HepG2 (cell line): ENCODE measurements around the gene DDX28. TPM values are rescaled to one million over a fixed set of nuclear protein-coding genes. Genes with fewer than 3 reads are reported as not detected.

Experiments
- ATAC-seq: fragments of 200-7000 bp; cut with Tn5 transposase; 3 replicates; pipeline ENCODE4 v1.9.1; 2020; ENCODE audit warnings: mild to moderate bottlenecking, moderate library complexity
- BruUV-seq: library from RNA; stranded (reverse); fragments of 400-500 nt; replicated peaks from 2 replicates; lab custom pipeline; 2021; lab: Mats Ljungman, UMichigan
- CTCF ChIA-PET: fragments of 300-600 bp; formaldehyde crosslinking; extraction: SDS; loops from one replicate; lab custom pipeline; 2021; ENCODE audit warnings: low total read pairs, inconsistent platforms, low intra/inter-chr PET ratio; lab: Yijun Ruan, JAX
- POLR2A ChIA-PET: fragments of 350-600 bp; sonication (Branson Sonifier 250); formaldehyde crosslinking; loops from one replicate; lab custom pipeline; 2020; ENCODE audit warnings: antibody characterized with exemption, inconsistent platforms; lab: Yijun Ruan, JAX
- DNase-seq: peaks from one replicate; pipeline ENCODE4 v3.0.0-alpha.2; 2015; ENCODE audit warnings: low spot score
- FAIRE-seq: peaks from 3 replicates; lab custom pipeline; 2011; peaks lifted over from hg19 to GRCh38; lab: Jason Lieb, UNC
- H2AFZ ChIP-seq: one replicate; pipeline ENCODE4 v1.6.1; 2011; ENCODE audit warnings: low read length, inconsistent platforms
- H3K27ac ChIP-seq: fragments of 300-600 bp; 3 replicates; pipeline ENCODE4 v1.8.0; 2011; ENCODE audit warnings: mixed run types, mild to moderate bottlenecking, mixed read lengths, low read length, inconsistent platforms; ENCODE audit not compliant: insufficient read depth; ENCODE audit errors: extremely low read length
- H3K27me3 ChIP-seq, 2 experiments: fragments of 200-600 bp in 1 of 2; 2 replicates in 1 of 2; 3 replicates in 1 of 2; pipeline versions ENCODE4 v1.6.0 to v1.8.0; 2011; ENCODE audit warnings: low read length in 2 of 2, mild to moderate bottlenecking in 2 of 2, moderate library complexity in 2 of 2, inconsistent platforms in 1 of 2; ENCODE audit not compliant: insufficient read depth in 2 of 2, control insufficient read depth in 1 of 2
- H3K36me3 ChIP-seq, 2 experiments: fragments of 200-600 bp in 1 of 2; replicated peaks in 1 of 2; 2 replicates in 1 of 2; 3 replicates in 1 of 2; pipeline versions ENCODE4 v1.5.1 to v1.8.0; 2011; ENCODE audit warnings: low read length in 2 of 2, inconsistent platforms in 1 of 2; ENCODE audit not compliant: insufficient read depth in 2 of 2, control insufficient read depth in 1 of 2
- H3K4me1 ChIP-seq: 2 replicates; pipeline ENCODE4 v1.5.1; 2012; ENCODE audit warnings: low read length, inconsistent platforms; ENCODE audit not compliant: insufficient read depth
- H3K4me2 ChIP-seq: 2 replicates; pipeline ENCODE4 v1.6.0; 2011; ENCODE audit warnings: low read depth, low read length, inconsistent platforms
- H3K4me3 ChIP-seq, 3 experiments: fragments of 200-600 bp in 1 of 3; sonication (generic), shearing (Covaris generic) in 1 of 3; replicated peaks in 1 of 3; 2 replicates each; pipeline ENCODE4 v1.5.1; 2011 to 2016; ENCODE audit warnings: low read length in 3 of 3, inconsistent platforms in 2 of 3, low read depth in 2 of 3, mild to moderate bottlenecking in 2 of 3, control low read depth in 1 of 3, mixed read lengths in 1 of 3; ENCODE audit not compliant: insufficient read depth in 1 of 3
- H3K79me2 ChIP-seq: one replicate; pipeline ENCODE4 v1.6.1; 2011; ENCODE audit warnings: low read length, inconsistent platforms; ENCODE audit not compliant: insufficient read depth
- H3K9ac ChIP-seq: 2 replicates; pipeline ENCODE4 v1.6.0; 2011; ENCODE audit warnings: mild to moderate bottlenecking, low read depth, low read length, inconsistent platforms; ENCODE audit not compliant: insufficient read depth
- H3K9me3 ChIP-seq: 2 replicates; pipeline ENCODE4 v1.5.1; 2012; ENCODE audit warnings: mild to moderate bottlenecking, low read length
- H4K20me1 ChIP-seq: 2 replicates; pipeline ENCODE4 v1.6.0; 2011; ENCODE audit warnings: inconsistent platforms, mild to moderate bottlenecking, low read length, moderate library complexity; ENCODE audit not compliant: insufficient read depth
- ATAD3A ChIP-seq: sonication (generic); formaldehyde crosslinking; IDR thresholded peaks from 2 replicates; pipeline ENCODE4 v1.4.0; 2020; ENCODE audit warnings: missing genetic modification reagents
- GABPA ChIP-seq, 2 experiments: IDR thresholded peaks; 2 replicates each; pipeline ENCODE4 v1.6.1; 2011 to 2016; ENCODE audit warnings: low read depth in 2 of 2, low read length in 1 of 2, missing biosample characterization in 1 of 2, missing genetic modification characterization in 1 of 2
- HOXA9 ChIP-seq: sonication (generic); formaldehyde crosslinking; IDR thresholded peaks from 2 replicates; pipeline ENCODE4 v1.8.1; 2022; ENCODE audit warnings: missing genetic modification reagents, mild to moderate bottlenecking, moderate library complexity, borderline replicate concordance
- KDM3A ChIP-seq: IDR thresholded peaks from 2 replicates; pipeline ENCODE4 v1.6.1; 2018; ENCODE audit warnings: low read depth, missing compliant biosample characterization
- KDM6A ChIP-seq: IDR thresholded peaks from 2 replicates; pipeline ENCODE4 v1.6.1; 2016; ENCODE audit warnings: low read depth
- NBN ChIP-seq: fragments of 450-650 bp; conservative IDR thresholded peaks from 2 replicates; pipeline ENCODE4 v1.6.1; 2017
- NR2F1 ChIP-seq, 2 experiments: fragments of 450-650 bp in 1 of 2; formaldehyde crosslinking in 1 of 2; IDR thresholded peaks; 2 replicates each; pipeline versions ENCODE4 v1.5.0 to v1.6.1; 2016 to 2020; ENCODE audit warnings: mild to moderate bottlenecking in 1 of 2, missing compliant biosample characterization in 1 of 2, missing genetic modification reagents in 1 of 2, moderate library complexity in 1 of 2
- PBX3 ChIP-seq: sonication (generic); formaldehyde crosslinking; IDR thresholded peaks from 2 replicates; pipeline ENCODE4 v1.8.1; 2023; ENCODE audit warnings: missing genetic modification reagents, inconsistent platforms, borderline replicate concordance
- RAD51 ChIP-seq: fragments of 450-650 bp; IDR thresholded peaks from 2 replicates; pipeline ENCODE4 v1.6.1; 2016; ENCODE audit warnings: borderline replicate concordance
- WGBS: methylation state at CpG from one replicate; pipeline ENCODE4 v1.1.6; 2017; ENCODE audit warnings: low lambda C conversion rate; 5-methylcytosine and 5-hydroxymethylcytosine counted together
- in situ Hi-C: cut with HindIII; loops from 2 replicates; pipeline ENCODE4 v1.10.0; 2017; ENCODE audit warnings: low pct_unique_long_range_greater_than_20kb; ENCODE audit not compliant: extremely low pct_ligation_motif_present
- intact Hi-C: fragments of 100-400 bp; cut with micrococcal nuclease; formaldehyde crosslinking; loops from one replicate; pipeline ENCODE4 v1.10.0; 2022; ENCODE audit not compliant: unreplicated experiment
- polyA plus RNA-seq, 8 experiments: library from polyadenylated mRNA; depleted of rRNA in 3 of 8; stranded (reverse) in 7 of 8; unstranded in 1 of 8; fragments of >200 nt; fragmentation: Illumina TruSeq in 4 of 8; extraction: Trizol in 4 of 8; gene quantifications; 2 replicates each; pipeline versions ENCODE4 v1.2.1 to v1.2.3, GENCODE V29; 2011 to 2016; ENCODE audit warnings: low read depth in 4 of 8, missing spikeins in 1 of 8, mixed read lengths in 1 of 8; ENCODE audit not compliant: insufficient read depth in 1 of 8
- total RNA-seq, 5 experiments: library from RNA; depleted of rRNA; stranded (reverse); fragments of >200 nt; fragmentation: Illumina TruSeq; extraction: Trizol; gene quantifications; 2 replicates each; pipeline ENCODE4 v1.2.3, GENCODE V29; 2016; ENCODE audit warnings: low read depth in 1 of 5
- TF ChIP-seq, protein P1 (sequence below): IDR thresholded peaks from 2 replicates; pipeline ENCODE4 v1.6.1; 2012; ENCODE audit warnings: low read length, improper control_type of control experiment
- TF ChIP-seq, protein P2 (sequence below): sonication (generic); formaldehyde crosslinking; IDR thresholded peaks from 2 replicates; pipeline ENCODE4 v1.4.0; 2020; ENCODE audit warnings: missing genetic modification reagents, mild to moderate bottlenecking, borderline replicate concordance
- TF ChIP-seq, protein P3 (sequence below): sonication (generic); formaldehyde crosslinking; IDR thresholded peaks from 2 replicates; pipeline ENCODE4 v1.4.0; 2020; ENCODE audit warnings: low read depth, missing genetic modification reagents

The DDX28 gene
- total and polyA plus RNA-seq, 2 of the 13 experiments (the other 11 are each of a cell fraction or from before 2014, with no cell fraction given): 14.1 to 16.4 TPM

- TF ChIP-seq, protein P1, sequence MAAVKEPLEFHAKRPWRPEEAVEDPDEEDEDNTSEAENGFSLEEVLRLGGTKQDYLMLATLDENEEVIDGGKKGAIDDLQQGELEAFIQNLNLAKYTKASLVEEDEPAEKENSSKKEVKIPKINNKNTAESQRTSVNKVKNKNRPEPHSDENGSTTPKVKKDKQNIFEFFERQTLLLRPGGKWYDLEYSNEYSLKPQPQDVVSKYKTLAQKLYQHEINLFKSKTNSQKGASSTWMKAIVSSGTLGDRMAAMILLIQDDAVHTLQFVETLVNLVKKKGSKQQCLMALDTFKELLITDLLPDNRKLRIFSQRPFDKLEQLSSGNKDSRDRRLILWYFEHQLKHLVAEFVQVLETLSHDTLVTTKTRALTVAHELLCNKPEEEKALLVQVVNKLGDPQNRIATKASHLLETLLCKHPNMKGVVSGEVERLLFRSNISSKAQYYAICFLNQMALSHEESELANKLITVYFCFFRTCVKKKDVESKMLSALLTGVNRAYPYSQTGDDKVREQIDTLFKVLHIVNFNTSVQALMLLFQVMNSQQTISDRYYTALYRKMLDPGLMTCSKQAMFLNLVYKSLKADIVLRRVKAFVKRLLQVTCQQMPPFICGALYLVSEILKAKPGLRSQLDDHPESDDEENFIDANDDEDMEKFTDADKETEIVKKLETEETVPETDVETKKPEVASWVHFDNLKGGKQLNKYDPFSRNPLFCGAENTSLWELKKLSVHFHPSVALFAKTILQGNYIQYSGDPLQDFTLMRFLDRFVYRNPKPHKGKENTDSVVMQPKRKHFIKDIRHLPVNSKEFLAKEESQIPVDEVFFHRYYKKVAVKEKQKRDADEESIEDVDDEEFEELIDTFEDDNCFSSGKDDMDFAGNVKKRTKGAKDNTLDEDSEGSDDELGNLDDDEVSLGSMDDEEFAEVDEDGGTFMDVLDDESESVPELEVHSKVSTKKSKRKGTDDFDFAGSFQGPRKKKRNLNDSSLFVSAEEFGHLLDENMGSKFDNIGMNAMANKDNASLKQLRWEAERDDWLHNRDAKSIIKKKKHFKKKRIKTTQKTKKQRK: no peak
- TF ChIP-seq KDM3A: no peak
- no peak for TF ChIP-seq GABPA (IDR thresholded peaks at IDR 0.05; ENCODE audit: low read depth, low read length)
- no peak for TF ChIP-seq GABPA (CRISPR knock-in tag; IDR thresholded peaks at IDR 0.05; ENCODE audit: low read depth)
- TF ChIP-seq, protein P2, sequence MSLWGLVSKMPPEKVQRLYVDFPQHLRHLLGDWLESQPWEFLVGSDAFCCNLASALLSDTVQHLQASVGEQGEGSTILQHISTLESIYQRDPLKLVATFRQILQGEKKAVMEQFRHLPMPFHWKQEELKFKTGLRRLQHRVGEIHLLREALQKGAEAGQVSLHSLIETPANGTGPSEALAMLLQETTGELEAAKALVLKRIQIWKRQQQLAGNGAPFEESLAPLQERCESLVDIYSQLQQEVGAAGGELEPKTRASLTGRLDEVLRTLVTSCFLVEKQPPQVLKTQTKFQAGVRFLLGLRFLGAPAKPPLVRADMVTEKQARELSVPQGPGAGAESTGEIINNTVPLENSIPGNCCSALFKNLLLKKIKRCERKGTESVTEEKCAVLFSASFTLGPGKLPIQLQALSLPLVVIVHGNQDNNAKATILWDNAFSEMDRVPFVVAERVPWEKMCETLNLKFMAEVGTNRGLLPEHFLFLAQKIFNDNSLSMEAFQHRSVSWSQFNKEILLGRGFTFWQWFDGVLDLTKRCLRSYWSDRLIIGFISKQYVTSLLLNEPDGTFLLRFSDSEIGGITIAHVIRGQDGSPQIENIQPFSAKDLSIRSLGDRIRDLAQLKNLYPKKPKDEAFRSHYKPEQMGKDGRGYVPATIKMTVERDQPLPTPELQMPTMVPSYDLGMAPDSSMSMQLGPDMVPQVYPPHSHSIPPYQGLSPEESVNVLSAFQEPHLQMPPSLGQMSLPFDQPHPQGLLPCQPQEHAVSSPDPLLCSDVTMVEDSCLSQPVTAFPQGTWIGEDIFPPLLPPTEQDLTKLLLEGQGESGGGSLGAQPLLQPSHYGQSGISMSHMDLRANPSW (CRISPR knock-in tag): no peak
Observed at GRCh38 chr16:68055395-68055794, 32.4 kb upstream of the DDX28 start (continued).

GRCh38 chr16:68049449-68049848 is 26.4 kb upstream of the DDX28 start:
- DNase-seq (no peak), FAIRE-seq (no peak), ATAC-seq (no peak)
- H3K4me2 ChIP-seq: no peak overlapping the region
- no peaks in the 10 kb centered on the region for H3K27me3 ChIP-seq
- ChIA-PET POLR2A (no interaction called here), CTCF (no interaction called here)
- 94% methylated on average over 2 of the region's 2 CpGs for WGBS
- H4K20me1 ChIP-seq: no peaks in the 10 kb centered on the region
- H3K4me3 ChIP-seq: no peak overlapping the region
- peaks cover 15 to 43% of the 10 kb centered on the region in 2 experiments for H3K36me3 ChIP-seq
- intact Hi-C loops (no loop called here), in situ Hi-C loops (loop anchor here (10.0 kb wide), 2 partner anchors 165 to 235 kb away; partner anchors contain the start of gene NRN1L)
- no peak overlapping the region for H3K9ac ChIP-seq
- no peaks in the 10 kb centered on the region for H3K79me2 ChIP-seq
- H3K4me1 ChIP-seq: peaks cover 21% of the 10 kb centered on the region
- no TSS peak for BruUV-seq
- no peak overlapping the region for H3K27ac ChIP-seq
- H3K9me3 ChIP-seq: no peaks in the 10 kb centered on the region
- H2AFZ ChIP-seq: no peak overlapping the region
- TF ChIP-seq RAD51: no peak
- no peak for TF ChIP-seq KDM6A (CRISPR knock-in tag)
- TF ChIP-seq, protein P3, sequence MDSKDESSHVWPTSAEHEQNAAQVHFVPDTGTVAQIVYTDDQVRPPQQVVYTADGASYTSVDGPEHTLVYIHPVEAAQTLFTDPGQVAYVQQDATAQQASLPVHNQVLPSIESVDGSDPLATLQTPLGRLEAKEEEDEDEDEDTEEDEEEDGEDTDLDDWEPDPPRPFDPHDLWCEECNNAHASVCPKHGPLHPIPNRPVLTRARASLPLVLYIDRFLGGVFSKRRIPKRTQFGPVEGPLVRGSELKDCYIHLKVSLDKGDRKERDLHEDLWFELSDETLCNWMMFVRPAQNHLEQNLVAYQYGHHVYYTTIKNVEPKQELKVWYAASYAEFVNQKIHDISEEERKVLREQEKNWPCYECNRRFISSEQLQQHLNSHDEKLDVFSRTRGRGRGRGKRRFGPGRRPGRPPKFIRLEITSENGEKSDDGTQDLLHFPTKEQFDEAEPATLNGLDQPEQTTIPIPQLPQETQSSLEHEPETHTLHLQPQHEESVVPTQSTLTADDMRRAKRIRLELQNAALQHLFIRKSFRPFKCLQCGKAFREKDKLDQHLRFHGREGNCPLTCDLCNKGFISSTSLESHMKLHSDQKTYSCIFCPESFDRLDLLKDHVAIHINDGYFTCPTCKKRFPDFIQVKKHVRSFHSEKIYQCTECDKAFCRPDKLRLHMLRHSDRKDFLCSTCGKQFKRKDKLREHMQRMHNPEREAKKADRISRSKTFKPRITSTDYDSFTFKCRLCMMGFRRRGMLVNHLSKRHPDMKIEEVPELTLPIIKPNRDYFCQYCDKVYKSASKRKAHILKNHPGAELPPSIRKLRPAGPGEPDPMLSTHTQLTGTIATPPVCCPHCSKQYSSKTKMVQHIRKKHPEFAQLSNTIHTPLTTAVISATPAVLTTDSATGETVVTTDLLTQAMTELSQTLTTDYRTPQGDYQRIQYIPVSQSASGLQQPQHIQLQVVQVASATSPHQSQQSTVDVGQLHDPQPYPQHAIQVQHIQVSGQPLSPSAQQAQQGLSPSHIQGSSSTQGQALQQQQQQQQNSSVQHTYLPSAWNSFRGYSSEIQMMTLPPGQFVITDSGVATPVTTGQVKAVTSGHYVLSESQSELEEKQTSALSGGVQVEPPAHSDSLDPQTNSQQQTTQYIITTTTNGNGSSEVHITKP (CRISPR knock-in tag): no peak
- no peak for TF ChIP-seq PBX3 (CRISPR knock-in tag)
- TF ChIP-seq NBN: no peak
- no peak for TF ChIP-seq HOXA9
- no peak for TF ChIP-seq ATAD3A (CRISPR knock-in tag)
- TF ChIP-seq NR2F1 (CRISPR knock-in tag; IDR thresholded peaks at IDR 0.05): no peak
